IPS-11a (cell line): ENCODE results near the gene PXT1.

Experiments used
- H3K4me3 ChIP-seq: one replicate; pipeline ENCODE4 v1.5.1; 2013; ENCODE audit warnings: low read depth, low read length, control low read depth

The PXT1 gene

DNA sequence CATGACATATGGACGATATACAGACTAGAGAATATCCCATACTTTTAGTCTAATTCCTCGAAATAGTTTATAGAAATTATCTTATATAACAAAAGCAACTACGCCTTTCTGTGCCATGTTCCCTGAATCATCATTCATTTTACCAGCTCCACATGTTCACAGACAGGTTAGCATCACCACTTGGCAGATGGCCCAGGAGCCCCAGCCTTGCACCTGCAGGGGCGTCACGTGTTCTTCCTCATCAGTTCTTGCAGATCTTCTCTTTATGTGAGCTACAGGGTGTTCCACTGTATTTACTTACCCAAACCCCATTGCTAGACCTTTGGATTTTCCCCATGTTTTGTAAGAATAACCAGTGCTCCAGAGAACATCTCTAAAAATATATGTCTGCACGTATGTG is 93.4 kb downstream of the PXT1 start:
- no peak overlapping the region for H3K4me3 ChIP-seq

DNA sequence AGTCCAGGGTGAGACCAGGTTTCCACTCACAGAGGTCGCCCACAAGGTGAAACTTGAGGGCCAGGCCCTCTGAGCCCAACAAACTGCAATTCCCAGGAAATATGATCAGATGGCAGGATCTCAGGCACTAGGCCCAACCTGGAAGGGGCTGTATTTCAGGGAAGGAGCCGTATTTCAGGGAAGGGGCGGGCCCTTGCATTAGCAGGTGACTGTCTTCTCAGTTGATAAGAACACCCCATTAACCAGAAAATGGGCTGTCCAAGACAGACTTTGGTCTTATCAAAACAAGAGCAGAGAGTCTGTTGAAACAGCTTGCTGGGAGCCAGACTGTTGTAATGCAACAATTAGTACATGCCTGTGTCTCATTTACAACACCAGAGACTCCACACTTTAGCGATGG is 95.0 kb downstream of the PXT1 start:
- H3K4me3 ChIP-seq = no peak overlapping the region

DNA sequence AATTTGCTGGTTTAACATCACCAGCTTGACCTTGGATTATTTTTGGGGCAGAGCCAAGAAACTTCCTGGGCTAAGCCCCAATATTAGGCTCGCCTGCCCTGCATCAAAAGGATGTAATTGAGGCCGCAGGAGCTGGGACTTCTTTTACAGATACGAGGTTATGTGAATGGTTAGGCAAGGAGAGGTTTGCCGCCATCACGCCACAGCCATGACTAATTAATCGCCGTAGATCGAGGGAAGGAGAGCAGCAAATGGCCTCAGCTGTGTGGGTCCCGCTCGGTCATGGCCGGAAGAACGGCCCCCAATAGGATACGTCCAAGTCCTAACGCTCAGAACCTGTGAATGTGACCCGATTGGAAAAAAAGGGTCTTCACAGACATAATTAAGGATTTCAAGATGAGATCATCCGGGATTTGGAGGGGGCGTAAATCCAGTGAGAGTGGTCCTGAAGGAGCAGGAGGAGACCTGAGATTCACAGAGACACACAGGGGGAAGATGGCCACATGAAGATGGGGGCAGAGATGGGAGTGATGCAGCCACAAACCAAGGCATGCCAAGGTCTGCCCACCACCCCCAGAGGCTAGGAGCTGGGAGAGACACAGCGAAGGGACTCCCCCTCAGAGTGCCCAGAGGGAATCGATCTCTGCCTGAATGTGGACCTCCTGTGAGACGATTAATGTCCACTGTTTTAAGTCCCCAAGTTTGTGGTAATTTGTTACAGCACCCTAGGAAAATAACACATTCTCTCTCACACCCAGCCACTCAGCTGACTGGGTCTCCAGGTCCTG is 96.0 kb downstream of the PXT1 start:
- H3K4me3 ChIP-seq = no peak overlapping the region

DNA sequence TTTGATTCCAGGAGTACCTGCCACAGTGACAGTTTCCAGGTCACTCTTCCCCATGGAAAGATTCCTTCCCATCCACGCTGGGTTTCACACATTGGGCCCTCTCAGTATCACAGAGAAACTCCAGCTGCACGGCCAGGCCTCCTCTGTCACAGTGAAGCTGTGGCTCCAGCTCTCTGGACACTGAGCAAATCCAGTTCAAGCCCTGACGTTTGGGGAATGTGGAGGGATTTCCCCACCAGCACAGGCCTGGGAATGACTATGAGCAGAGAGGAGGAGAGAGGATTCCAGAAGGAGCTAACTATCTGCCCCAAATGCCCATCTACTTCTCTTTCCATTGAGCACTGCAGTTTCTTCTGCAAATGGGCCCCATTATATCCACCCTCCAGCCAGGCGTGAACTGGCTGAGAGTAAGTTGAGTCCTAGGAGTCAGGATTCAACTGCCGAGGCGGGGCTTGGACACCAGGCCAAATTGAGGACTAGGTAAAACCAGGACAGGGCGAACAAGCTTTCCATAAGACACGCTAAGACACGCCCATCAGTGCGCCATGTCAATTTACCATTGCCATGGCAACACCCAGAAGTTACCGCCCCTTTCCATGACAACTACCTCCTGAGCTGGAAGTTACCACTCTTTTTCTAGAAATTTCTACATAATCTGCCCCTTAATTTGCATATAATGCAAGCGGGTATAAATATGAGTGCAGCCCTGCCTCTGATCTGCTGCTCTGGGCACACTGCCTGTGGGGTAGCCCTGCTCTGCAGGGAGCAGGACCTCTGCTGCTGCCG is 96.8 kb downstream of the PXT1 start:
- H3K4me3 ChIP-seq = no peak overlapping the region

DNA sequence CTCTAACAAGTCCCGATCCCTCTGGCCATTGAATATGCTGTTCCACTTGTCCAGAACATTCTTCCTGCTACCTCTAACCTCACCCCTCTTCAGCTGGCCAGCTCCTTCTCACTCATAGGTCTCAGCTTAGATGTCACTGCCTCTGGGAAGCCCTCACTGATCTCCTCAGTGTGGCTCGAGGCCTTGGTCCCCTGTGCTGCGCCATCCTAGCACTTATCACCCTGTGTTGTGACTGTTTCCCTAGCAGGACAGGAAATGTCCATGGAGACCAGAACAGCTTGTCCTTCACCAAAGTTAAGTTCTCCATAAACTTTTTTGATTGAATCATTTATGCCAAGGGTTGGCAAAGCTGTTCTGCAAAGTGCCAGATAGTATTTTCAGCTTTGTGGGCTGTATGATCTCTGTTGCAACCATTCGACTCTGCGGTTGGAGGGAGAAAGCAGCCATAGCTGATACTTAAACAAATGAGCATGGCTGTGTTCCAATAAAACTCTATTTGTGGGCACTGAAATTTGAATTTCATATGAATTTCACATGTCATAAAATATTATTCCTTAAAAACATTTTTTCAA is 99.5 kb downstream of the PXT1 start:
- no peak overlapping the region for H3K4me3 ChIP-seq

DNA sequence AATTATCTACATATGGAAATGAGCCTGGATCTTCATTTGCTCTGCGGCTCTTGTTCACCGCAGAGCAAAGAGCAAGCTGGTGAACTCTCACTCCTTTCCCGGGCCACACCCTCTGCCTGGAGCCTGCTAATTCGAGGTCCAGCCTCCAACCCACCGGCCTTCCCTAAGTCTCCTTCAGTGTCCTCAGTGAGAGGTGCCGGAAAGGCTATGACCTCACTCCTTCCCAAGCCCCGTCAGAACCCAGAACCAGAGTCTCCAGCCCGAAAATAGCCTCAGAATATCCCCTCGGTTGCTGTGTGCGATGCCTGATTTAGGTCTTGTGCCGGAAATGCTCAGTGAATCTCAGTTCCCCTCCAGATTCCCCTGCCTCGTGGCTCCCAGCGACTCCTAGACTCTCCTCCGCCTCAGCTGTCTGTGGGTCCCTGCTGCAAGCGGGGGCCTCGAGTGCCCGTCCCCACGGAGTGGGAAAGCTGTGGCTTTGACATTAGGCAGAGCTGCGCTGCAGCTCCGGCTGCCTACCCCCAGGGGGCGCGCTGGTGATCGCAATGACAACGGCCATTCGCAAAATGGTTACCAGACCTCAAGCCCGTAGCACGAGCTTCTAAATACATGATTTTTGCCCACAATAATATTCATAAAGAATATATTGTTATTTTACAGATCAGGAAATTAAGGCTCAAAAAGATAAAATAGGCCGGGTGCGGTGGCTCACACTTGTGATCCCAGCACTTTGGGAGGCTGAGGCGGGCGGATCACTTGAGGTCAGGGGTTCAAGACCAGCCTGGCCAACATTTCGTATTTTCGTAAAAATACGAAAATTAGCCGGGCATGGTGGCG is 101.8 kb downstream of the PXT1 start:
- peak overlapping the region; percentile 20 for H3K4me3 ChIP-seq
